ENCODE data around the gene HBA2. TPM values are rescaled to one million over a fixed set of nuclear protein-coding genes. Genes with fewer than 3 reads are reported as not detected.
A peak's percentile ranks its signal among the peaks of the same experiment; 100 is the strongest.

The HBA2 gene
- total RNA-seq, 1 donor from 2014 or later: not detected

DNA sequence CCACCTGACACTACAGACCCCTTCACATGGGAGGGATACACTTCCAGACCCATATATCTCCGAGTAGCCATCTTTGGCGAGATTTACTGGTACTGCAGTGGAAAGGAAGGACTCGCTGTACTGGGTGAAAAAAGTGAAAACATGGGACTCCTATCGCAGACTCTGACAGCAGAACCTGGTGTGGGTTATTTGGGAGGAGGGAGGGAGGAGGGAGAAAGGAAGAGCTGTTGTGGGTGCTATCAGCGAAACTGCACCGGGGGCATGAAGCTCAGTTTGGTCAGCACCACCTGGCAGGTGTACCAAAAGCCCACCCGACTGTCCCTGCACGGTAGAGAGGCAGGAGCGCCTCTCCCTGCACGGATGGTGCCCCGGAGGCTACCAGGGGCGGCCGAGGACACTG, 12.5 kb downstream of the HBA2 start:
- Mint-ChIP-seq H3K36me3 (peaks cover 20% of the 10 kb centered on the region), H3K9me3 (no peaks in the 10 kb centered on the region), H3K27me3 (ENCODE audit: insufficient read depth, low read depth) (peaks cover 8% of the 10 kb centered on the region), H3K27ac (peak overlapping the region; percentile 46), H3K4me3 (no peak overlapping the region), H3K4me1 (no peaks in the 10 kb centered on the region)
- Histone ChIP-seq H3K9me3 (ENCODE audit: low read depth) (no peaks in the 10 kb centered on the region), H4K20me1 (ENCODE audit: low read depth) (peaks cover 25% of the 10 kb centered on the region), H3K4me3 (no peak overlapping the region), H3K4me2 (no peak overlapping the region), H3F3A (ENCODE audit: low read depth) (peaks cover 47% of the 10 kb centered on the region), H3K27me3 (peaks cover 12% of the 10 kb centered on the region), H3K9ac (no peak overlapping the region), H3K79me2 (ENCODE audit: low read depth) (no peaks in the 10 kb centered on the region), H2AFZ (replicated peaks) (no peak overlapping the region), H3K27ac (no peak overlapping the region), H3K36me3 (no peaks in the 10 kb centered on the region), H3K4me1 (no peaks in the 10 kb centered on the region)
- no peak for DNase-seq (ENCODE audit: low spot score)
- no peak for TF ChIP-seq EZH2 (IDR thresholded peaks at IDR 0.05)
- TF ChIP-seq EZH2phosphoT487 (IDR thresholded peaks at IDR 0.05): no peak
- TF ChIP-seq, protein P1, sequence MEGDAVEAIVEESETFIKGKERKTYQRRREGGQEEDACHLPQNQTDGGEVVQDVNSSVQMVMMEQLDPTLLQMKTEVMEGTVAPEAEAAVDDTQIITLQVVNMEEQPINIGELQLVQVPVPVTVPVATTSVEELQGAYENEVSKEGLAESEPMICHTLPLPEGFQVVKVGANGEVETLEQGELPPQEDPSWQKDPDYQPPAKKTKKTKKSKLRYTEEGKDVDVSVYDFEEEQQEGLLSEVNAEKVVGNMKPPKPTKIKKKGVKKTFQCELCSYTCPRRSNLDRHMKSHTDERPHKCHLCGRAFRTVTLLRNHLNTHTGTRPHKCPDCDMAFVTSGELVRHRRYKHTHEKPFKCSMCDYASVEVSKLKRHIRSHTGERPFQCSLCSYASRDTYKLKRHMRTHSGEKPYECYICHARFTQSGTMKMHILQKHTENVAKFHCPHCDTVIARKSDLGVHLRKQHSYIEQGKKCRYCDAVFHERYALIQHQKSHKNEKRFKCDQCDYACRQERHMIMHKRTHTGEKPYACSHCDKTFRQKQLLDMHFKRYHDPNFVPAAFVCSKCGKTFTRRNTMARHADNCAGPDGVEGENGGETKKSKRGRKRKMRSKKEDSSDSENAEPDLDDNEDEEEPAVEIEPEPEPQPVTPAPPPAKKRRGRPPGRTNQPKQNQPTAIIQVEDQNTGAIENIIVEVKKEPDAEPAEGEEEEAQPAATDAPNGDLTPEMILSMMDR (IDR thresholded peaks at IDR 0.05): no peak

DNA sequence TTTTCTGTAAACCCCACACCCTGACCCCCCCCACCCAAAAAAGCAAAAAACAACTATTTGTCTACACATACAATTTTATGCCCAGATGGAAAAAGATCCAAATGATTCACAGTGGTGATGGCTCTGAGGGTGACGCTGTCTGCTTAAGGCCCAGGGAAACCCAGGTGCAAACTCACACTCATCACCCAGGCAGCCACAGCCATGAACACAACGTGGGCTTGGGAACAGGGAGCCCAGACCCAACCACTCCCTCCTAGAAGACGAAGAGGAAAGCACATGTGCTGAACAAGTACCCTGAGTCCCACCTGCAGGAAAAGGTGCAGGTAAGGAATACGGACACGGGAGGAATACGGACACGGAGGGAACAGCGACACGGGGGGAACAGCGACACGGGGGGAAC, 13.0 kb downstream of the HBA2 start:
- Mint-ChIP-seq H3K9me3 (no peaks in the 10 kb centered on the region), H3K4me3 (no peak overlapping the region), H3K36me3 (peaks cover 20% of the 10 kb centered on the region), H3K27me3 (ENCODE audit: insufficient read depth, low read depth) (peaks cover 8% of the 10 kb centered on the region), H3K4me1 (no peaks in the 10 kb centered on the region), H3K27ac (no peak overlapping the region)
- H3K9me3 ChIP-seq (ENCODE audit: low read depth): no peaks in the 10 kb centered on the region
- H3K4me3 ChIP-seq: no peak overlapping the region
- peaks cover 8% of the 10 kb centered on the region for H3K27me3 ChIP-seq
- no peak overlapping the region for H3K27ac ChIP-seq
- TF ChIP-seq, protein P1 (IDR thresholded peaks at IDR 0.05): no peak
- TF ChIP-seq EZH2 (IDR thresholded peaks at IDR 0.05) (no peak), EZH2phosphoT487 (IDR thresholded peaks at IDR 0.05) (no peak)
- no peaks in the 10 kb centered on the region for H3K36me3 ChIP-seq
- no peaks in the 10 kb centered on the region for H3K4me1 ChIP-seq
- H3K4me2 ChIP-seq: no peak overlapping the region
- H3K9ac ChIP-seq: no peak overlapping the region
- H2AFZ ChIP-seq (replicated peaks): no peak overlapping the region
- DNase-seq (ENCODE audit: low spot score): no peak
- peaks cover 22% of the 10 kb centered on the region for H4K20me1 ChIP-seq (ENCODE audit: low read depth)
- H3K79me2 ChIP-seq (ENCODE audit: low read depth): no peaks in the 10 kb centered on the region
- H3F3A ChIP-seq (ENCODE audit: low read depth): peaks cover 44% of the 10 kb centered on the region

DNA sequence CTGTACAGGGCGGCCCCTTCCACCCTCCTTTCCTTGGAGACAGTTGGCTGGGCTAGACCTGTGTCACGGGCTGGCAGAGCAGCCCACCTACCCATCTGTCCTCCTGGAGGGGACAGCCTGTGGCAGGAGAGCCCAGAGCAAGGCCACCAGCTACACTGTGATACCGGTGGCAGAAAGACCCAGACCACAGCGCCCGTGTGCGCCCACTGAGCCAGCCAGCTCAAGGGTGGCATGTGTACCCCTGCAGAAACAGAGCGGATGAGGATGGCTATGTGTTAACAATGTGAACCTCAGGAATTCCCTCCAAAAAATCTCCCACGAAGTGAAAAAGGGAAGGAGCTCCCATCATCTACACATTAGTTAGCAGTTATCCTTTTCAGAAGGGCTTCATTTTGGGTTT, 14.7 kb downstream of the HBA2 start:
- no peaks in the 10 kb centered on the region for H3K9me3 ChIP-seq (ENCODE audit: low read depth)
- H3K4me3 ChIP-seq: no peak overlapping the region
- no peak for DNase-seq (ENCODE audit: low spot score)
- peaks cover 26% of the 10 kb centered on the region for H3K36me3 Mint-ChIP-seq
- peaks cover 3% of the 10 kb centered on the region for H3K27me3 Mint-ChIP-seq (ENCODE audit: insufficient read depth, low read depth)
- no peak overlapping the region for H3K27ac ChIP-seq
- TF ChIP-seq, protein P1 (IDR thresholded peaks at IDR 0.05): no peak
- TF ChIP-seq EZH2phosphoT487 (IDR thresholded peaks at IDR 0.05) (no peak), EZH2 (IDR thresholded peaks at IDR 0.05) (no peak)
- no peaks in the 10 kb centered on the region for H3K27me3 ChIP-seq
- no peak overlapping the region for H2AFZ ChIP-seq (replicated peaks)
- no peak overlapping the region for H3K4me2 ChIP-seq
- H3K4me1 Mint-ChIP-seq: no peaks in the 10 kb centered on the region
- no peaks in the 10 kb centered on the region for H3K4me1 ChIP-seq
- peaks cover 30% of the 10 kb centered on the region for H3F3A ChIP-seq (ENCODE audit: low read depth)
- H4K20me1 ChIP-seq (ENCODE audit: low read depth): peaks cover 10% of the 10 kb centered on the region
- H3K27ac Mint-ChIP-seq: no peak overlapping the region
- no peak overlapping the region for H3K4me3 Mint-ChIP-seq
- no peak overlapping the region for H3K9ac ChIP-seq
- no peaks in the 10 kb centered on the region for H3K79me2 ChIP-seq (ENCODE audit: low read depth)
- no peaks in the 10 kb centered on the region for H3K9me3 Mint-ChIP-seq
- H3K36me3 ChIP-seq: no peaks in the 10 kb centered on the region

Data from neural progenitor cell (in vitro differentiated cells).